Mesendoderm (in vitro differentiated cells): Measurements from ENCODE around the gene NEURL2.

Source experiments
- DNase-seq: peaks from one replicate; pipeline ENCODE4 v3.0.0; 2013
- H2AK5ac ChIP-seq: 2 replicates; pipeline ENCODE4 v1.6.1; 2013; ENCODE audit warnings: low read length, inconsistent platforms
- H2BK120ac ChIP-seq: 2 replicates; pipeline ENCODE4 v1.6.1; 2013; ENCODE audit warnings: low read depth, mild to moderate bottlenecking, low read length, moderate library complexity, mixed read lengths
- H2BK15ac ChIP-seq: replicated peaks from 2 replicates; pipeline ENCODE4 v1.6.1; 2013; ENCODE audit warnings: low read depth, mild to moderate bottlenecking, moderate library complexity
- H2BK5ac ChIP-seq: 2 replicates; pipeline ENCODE4 v1.6.1; 2013; ENCODE audit warnings: low read length, inconsistent platforms
- H3K18ac ChIP-seq: 2 replicates; pipeline ENCODE4 v1.6.1; 2013; ENCODE audit warnings: mild to moderate bottlenecking, low read length, mixed read lengths
- H3K23ac ChIP-seq: one replicate; pipeline ENCODE4 v1.6.1; 2013; ENCODE audit warnings: low read length
- H3K27ac ChIP-seq: 2 replicates; pipeline ENCODE4 v1.5.1; 2013; ENCODE audit warnings: low read depth, mild to moderate bottlenecking, inconsistent platforms, low read length, moderate library complexity
- H3K27me3 ChIP-seq: 2 replicates; pipeline ENCODE4 v1.6.1; 2013; ENCODE audit warnings: low read length, control low read depth, mild to moderate bottlenecking, inconsistent platforms; ENCODE audit not compliant: insufficient read depth, poor library complexity
- H3K36me3 ChIP-seq: 2 replicates; pipeline ENCODE4 v1.6.1; 2013; ENCODE audit warnings: low read length, inconsistent platforms; ENCODE audit not compliant: control insufficient read depth, insufficient read depth
- H3K4ac ChIP-seq: one replicate; pipeline ENCODE4 v1.6.1; 2013; ENCODE audit warnings: low read depth, mild to moderate bottlenecking, low read length, moderate library complexity
- H3K4me1 ChIP-seq: 2 replicates; pipeline ENCODE4 v1.6.1; 2013; ENCODE audit warnings: low read depth, low read length, inconsistent platforms; ENCODE audit not compliant: control insufficient read depth
- H3K4me2 ChIP-seq: 2 replicates; pipeline ENCODE4 v1.6.1; 2013; ENCODE audit warnings: low read length
- H3K4me3 ChIP-seq: 2 replicates; pipeline ENCODE4 v1.5.1; 2013; ENCODE audit warnings: mild to moderate bottlenecking, low read length
- H3K56ac ChIP-seq: one replicate; pipeline ENCODE4 v1.6.1; 2013; ENCODE audit warnings: low read length
- H3K79me1 ChIP-seq: 2 replicates; pipeline ENCODE4 v1.6.1; 2013; ENCODE audit warnings: low read length, inconsistent platforms
- H3K79me2 ChIP-seq: 2 replicates; pipeline ENCODE4 v1.6.1; 2013; ENCODE audit warnings: mild to moderate bottlenecking, low read length; ENCODE audit not compliant: control insufficient read depth, insufficient read depth
- H3K9ac ChIP-seq: 2 replicates; pipeline ENCODE4 v1.6.1; 2013; ENCODE audit warnings: low read length, inconsistent platforms
- H4K5ac ChIP-seq: one replicate; pipeline ENCODE4 v1.6.1; 2013; ENCODE audit warnings: low read length
- H4K8ac ChIP-seq: one replicate; pipeline ENCODE4 v1.6.1; 2013; ENCODE audit warnings: low read depth, mild to moderate bottlenecking, control low read depth, low read length, moderate library complexity
- WGBS: extraction: QIAGEN DNeasy Blood & Tissue Kit; methylation state at CpG from one replicate; pipeline ENCODE4 v1.1.7; 2013; ENCODE audit warnings: low lambda C conversion rate, missing lambda C conversion rate; ENCODE audit not compliant: insufficient coverage; ENCODE audit errors: extremely low coverage; 5-methylcytosine and 5-hydroxymethylcytosine counted together

The NEURL2 gene

DNA sequence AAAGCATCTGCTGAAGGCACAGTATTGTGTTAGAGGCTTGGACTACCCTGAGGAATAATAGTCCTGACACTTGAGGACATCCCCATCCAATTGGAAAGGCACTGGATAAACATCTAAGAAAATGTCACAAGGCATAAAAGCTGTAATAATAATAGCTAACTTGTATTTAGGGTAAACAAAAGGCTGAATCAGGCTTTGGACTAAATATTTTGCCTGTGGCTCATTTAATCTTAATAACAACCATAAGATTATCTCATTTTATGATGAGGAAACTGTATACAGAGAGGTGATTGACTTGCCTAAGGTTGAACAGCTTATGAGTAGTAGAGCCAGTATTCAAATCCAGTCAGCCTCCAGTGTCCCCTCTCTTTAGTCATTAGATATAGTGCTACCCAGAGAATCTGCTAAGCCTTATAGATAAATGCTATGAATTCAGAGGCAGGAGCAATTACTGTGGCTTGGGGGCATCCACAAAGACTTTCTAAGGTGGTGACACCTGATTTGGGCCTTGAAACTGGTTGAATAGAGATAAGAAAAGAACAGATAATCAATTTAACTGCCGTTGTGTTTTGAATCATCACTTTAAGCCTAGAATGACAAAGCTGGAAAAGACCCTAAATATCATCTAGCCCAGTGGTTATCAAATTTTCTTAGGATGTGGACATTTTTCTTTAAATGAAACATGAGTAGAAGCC is 17.5 kb downstream of the NEURL2 start:
- no peak overlapping the region for H3K27ac ChIP-seq
- H3K9ac ChIP-seq, result no peak overlapping the region
- no peak overlapping the region for H4K5ac ChIP-seq
- no peak overlapping the region for H2BK15ac ChIP-seq
- H2BK5ac ChIP-seq, result no peak overlapping the region
- H3K27me3 ChIP-seq, result no peaks in the 10 kb centered on the region
- no CpG with 5 or more reads among the region's 1 CpG for WGBS
- no peak overlapping the region for H4K8ac ChIP-seq
- no peak overlapping the region for H3K18ac ChIP-seq
- H3K56ac ChIP-seq, result no peak overlapping the region
- no peaks in the 10 kb centered on the region for H3K4me1 ChIP-seq
- H2BK120ac ChIP-seq, result no peak overlapping the region
- no peaks in the 10 kb centered on the region for H3K79me2 ChIP-seq
- H3K79me1 ChIP-seq, result no peaks in the 10 kb centered on the region
- H3K4me3 ChIP-seq, result no peak overlapping the region
- H2AK5ac ChIP-seq, result no peak overlapping the region
- H3K23ac ChIP-seq, result no peak overlapping the region
- DNase-seq, result no peak
- H3K36me3 ChIP-seq, result no peaks in the 10 kb centered on the region
- H3K4me2 ChIP-seq, result no peak overlapping the region
- no peak overlapping the region for H3K4ac ChIP-seq

DNA sequence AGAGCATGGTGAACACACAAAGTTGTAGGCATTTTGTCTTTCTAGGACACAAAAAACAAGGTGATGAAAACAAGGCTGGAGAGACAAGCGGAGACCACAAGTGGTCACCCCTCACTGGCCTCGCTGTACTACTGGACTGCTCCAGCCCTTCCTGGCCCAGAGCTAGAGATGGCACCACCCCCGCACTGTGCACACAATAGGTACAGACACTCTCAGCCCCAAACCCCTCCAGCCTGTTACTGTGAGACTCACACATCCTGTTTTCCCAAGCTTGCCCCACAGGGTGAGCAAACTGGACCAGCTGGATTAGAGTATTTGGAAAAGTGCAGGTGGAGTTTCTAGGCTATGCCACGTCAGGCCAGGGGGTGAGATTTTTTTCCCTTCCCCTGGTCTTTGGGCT is 18.4 kb downstream of the NEURL2 start:
- Histone ChIP-seq H3K27ac (no peak overlapping the region), H3K36me3 (no peaks in the 10 kb centered on the region), H2BK120ac (no peak overlapping the region), H3K4me2 (no peak overlapping the region), H2BK5ac (no peak overlapping the region), H4K5ac (no peak overlapping the region), H3K23ac (no peak overlapping the region), H3K4me1 (no peaks in the 10 kb centered on the region), H3K27me3 (no peaks in the 10 kb centered on the region), H3K4ac (no peak overlapping the region), H3K56ac (no peak overlapping the region), H2AK5ac (no peak overlapping the region), H3K4me3 (no peak overlapping the region), H3K18ac (no peak overlapping the region), H3K79me1 (no peaks in the 10 kb centered on the region), H4K8ac (no peak overlapping the region), H3K79me2 (no peaks in the 10 kb centered on the region), H3K9ac (no peak overlapping the region), H2BK15ac (no peak overlapping the region)
- no CpG with 5 or more reads among the region's 4 CpGs for WGBS
- peak; percentile 18 for DNase-seq

DNA sequence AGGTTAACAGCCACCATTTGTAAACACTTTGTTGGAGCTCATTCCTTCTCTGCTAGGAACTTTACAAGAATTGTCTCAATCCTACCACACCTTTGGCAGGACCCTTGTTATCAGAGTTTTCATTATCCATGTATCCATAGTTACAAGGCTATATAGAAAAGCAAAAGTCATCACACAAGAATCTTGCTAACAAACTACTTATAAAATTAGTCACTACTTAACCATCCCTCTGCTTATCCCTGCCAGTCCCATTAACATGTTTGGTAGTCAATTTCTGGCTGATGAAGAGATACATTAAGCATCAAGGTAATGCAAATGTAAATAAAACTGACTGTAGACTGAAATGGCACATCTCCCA is 23.2 kb downstream of the NEURL2 start:
- no peaks in the 10 kb centered on the region for H3K79me2 ChIP-seq
- no peak overlapping the region for H3K23ac ChIP-seq

DNA sequence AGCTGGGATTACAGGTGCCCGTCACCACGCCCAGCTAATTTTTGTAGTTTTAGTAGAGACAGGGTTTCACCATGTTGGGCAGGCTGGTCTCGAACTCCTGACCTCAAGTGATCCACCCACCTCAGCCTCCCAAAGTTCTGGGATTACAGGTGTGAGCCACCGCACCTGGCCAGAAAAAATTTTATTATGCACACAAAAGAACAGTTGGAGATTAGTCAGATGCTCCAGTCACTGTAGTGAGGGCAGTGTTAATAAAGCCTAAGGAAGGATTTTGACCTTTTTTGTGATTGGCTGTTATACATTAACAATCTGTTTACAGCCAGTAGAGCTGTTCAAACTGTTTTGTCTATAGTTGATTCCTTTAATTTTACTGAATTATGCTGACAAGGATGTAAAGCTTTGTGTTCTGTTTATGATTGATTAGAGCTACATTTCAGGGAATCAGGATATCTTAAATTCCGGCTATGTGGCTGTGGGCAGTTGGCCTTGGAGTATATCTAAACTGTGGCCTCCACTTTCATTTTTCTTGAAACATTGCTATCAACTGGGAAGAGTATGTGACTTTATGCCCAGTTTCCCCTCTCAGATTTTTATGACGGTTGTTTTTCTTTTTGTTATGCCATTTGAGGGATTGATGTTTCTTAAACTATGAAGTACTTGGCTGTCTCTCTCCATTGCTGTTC is 23.7 kb downstream of the NEURL2 start:
- no CpG with 5 or more reads among the region's 6 CpGs for WGBS
- no peak overlapping the region for H4K5ac ChIP-seq

More for the DNA sequence above, 23.2 kb downstream of the NEURL2 start:
- Histone ChIP-seq H3K18ac (no peak overlapping the region), H3K27me3 (no peaks in the 10 kb centered on the region), H3K9ac (no peak overlapping the region), H2AK5ac (no peak overlapping the region), H3K4me3 (no peak overlapping the region), H4K8ac (no peak overlapping the region), H3K36me3 (no peaks in the 10 kb centered on the region), H2BK5ac (no peak overlapping the region), H3K79me1 (no peaks in the 10 kb centered on the region), H2BK15ac (no peak overlapping the region), H3K4me2 (no peak overlapping the region), H3K4ac (no peak overlapping the region), H3K56ac (no peak overlapping the region), H3K4me1 (no peaks in the 10 kb centered on the region), H4K5ac (no peak overlapping the region), H2BK120ac (no peak overlapping the region), H3K27ac (no peak overlapping the region)
- DNase-seq, result peak; percentile 32

DNA sequence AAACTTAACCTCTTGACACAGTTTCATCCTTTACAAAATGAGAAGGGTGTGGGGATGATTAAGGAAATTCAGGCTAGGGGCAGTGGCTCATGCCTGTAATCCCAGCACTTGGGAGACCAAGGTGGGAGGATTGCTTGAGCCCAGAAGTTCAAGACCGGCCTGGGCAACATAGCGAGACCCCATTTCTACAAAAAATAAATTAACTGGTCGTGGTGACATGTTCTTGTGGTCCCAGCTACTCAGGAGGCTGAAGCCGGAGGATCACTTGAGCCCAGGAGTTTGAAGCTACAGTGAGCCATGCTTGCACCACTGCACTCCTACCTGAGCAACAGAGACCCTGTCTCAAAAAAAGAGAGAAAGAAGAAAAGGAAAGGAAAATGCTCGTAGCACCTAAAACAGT is 24.6 kb downstream of the NEURL2 start:
- Histone ChIP-seq H3K79me2 (no peaks in the 10 kb centered on the region), H2BK5ac (no peak overlapping the region), H2BK15ac (no peak overlapping the region), H3K9ac (no peak overlapping the region), H3K23ac (no peak overlapping the region), H4K5ac (no peak overlapping the region), H2AK5ac (no peak overlapping the region), H3K4ac (no peak overlapping the region), H3K56ac (no peak overlapping the region), H4K8ac (no peak overlapping the region), H3K4me2 (no peak overlapping the region), H3K18ac (no peak overlapping the region), H3K4me3 (no peak overlapping the region), H3K79me1 (no peaks in the 10 kb centered on the region), H3K27ac (no peak overlapping the region), H3K27me3 (no peaks in the 10 kb centered on the region), H2BK120ac (no peak overlapping the region), H3K4me1 (no peaks in the 10 kb centered on the region), H3K36me3 (no peaks in the 10 kb centered on the region)
- no peak for DNase-seq
- WGBS, result no CpG with 5 or more reads among the region's 5 CpGs

More for the DNA sequence above, 23.7 kb downstream of the NEURL2 start:
- Histone ChIP-seq H3K4me1 (no peaks in the 10 kb centered on the region), H3K4me2 (no peak overlapping the region), H3K23ac (no peak overlapping the region), H3K9ac (no peak overlapping the region), H2BK5ac (no peak overlapping the region), H3K36me3 (no peaks in the 10 kb centered on the region), H3K4ac (no peak overlapping the region), H3K4me3 (no peak overlapping the region), H3K79me2 (no peaks in the 10 kb centered on the region), H3K27me3 (no peaks in the 10 kb centered on the region), H2AK5ac (no peak overlapping the region), H3K27ac (no peak overlapping the region), H3K18ac (no peak overlapping the region), H4K8ac (no peak overlapping the region), H3K79me1 (no peaks in the 10 kb centered on the region), H3K56ac (no peak overlapping the region), H2BK15ac (no peak overlapping the region), H2BK120ac (no peak overlapping the region)
- no peak for DNase-seq
